GM20431 (cell line): ENCODE measurements around the gene SEC62.

ENCODE experiments used
- in situ Hi-C: fragments of 300-500 bp; cut with MseI, MboI; formaldehyde crosslinking; loops from one replicate; pipeline ENCODE4 v1.15.0; 2020; ENCODE audit warnings: low sequenced_read_pairs; ENCODE audit not compliant: unreplicated experiment

Gene SEC62, protein sequence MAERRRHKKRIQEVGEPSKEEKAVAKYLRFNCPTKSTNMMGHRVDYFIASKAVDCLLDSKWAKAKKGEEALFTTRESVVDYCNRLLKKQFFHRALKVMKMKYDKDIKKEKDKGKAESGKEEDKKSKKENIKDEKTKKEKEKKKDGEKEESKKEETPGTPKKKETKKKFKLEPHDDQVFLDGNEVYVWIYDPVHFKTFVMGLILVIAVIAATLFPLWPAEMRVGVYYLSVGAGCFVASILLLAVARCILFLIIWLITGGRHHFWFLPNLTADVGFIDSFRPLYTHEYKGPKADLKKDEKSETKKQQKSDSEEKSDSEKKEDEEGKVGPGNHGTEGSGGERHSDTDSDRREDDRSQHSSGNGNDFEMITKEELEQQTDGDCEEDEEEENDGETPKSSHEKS

DNA sequence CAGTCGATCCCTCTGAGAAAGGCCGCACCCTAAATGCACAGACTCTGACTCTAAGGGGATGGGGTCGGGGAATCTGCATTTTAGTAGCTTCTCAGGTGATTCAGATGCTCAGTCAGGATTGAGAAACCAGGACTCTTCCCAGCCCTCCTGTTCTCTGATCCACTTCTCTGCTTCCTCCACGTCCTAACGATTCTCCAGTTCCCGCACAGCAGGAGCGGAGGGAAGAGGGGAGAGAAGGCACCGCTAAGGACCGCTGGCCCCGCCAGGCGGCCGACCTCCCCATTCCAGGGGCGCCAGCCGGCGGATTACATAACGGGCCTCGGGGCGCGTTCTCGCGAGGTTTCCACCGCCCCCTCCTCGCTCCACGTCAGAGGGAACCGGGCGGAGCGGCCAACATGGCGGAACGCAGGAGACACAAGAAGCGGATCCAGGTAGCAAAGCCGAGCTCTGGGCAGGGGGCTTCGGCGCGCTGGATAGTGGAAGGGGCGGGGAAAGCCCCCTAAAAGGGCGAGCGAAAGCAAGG is at the start of gene SEC62:
TSS of gene SEC62 (plus strand) at position 380 of the 523 bp plus-strand sequence. CDS start at position 396, 16 bp downstream.
- in situ Hi-C loops: no loop called here

DNA sequence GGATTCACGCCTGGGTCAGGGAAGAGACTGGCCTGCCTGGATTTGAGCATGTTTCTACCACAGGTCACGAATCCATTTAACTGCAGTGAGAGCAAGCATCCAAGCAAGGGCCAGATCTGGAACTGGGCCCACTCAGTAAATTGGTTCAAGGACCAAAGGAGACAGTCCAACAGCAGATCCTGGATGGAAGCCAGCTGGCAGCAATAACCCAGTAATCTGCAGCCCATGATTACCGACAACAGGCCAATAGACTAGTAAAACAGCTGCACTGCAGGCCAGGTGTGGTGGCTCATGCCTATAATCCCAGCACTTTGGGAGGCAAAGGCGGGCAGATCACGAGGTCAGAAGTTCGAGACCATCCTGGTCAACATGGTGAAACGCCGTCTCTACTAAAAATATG is 43.4 kb upstream of the SEC62 start:
- in situ Hi-C loops: no loop called here

DNA sequence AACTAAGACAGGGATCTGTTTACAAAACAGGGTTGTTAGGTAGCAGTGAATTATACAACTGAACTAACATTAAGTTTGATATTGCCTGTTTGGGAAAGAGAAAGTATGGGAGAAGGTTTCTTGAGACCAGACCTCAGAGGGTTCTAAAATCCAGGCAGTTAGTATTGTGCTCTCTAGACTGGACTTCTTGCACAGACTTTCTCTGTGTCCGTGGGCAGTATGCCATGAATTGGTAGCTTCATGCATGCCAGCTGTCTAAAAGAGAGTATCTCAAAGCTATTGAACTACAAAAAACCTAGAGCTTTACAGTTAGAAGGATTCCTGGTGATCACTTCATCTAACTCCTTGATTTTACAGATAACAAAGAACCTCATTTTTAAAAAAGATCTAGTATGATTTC is 42.8 kb upstream of the SEC62 start:
- in situ Hi-C loops: no loop called here

DNA sequence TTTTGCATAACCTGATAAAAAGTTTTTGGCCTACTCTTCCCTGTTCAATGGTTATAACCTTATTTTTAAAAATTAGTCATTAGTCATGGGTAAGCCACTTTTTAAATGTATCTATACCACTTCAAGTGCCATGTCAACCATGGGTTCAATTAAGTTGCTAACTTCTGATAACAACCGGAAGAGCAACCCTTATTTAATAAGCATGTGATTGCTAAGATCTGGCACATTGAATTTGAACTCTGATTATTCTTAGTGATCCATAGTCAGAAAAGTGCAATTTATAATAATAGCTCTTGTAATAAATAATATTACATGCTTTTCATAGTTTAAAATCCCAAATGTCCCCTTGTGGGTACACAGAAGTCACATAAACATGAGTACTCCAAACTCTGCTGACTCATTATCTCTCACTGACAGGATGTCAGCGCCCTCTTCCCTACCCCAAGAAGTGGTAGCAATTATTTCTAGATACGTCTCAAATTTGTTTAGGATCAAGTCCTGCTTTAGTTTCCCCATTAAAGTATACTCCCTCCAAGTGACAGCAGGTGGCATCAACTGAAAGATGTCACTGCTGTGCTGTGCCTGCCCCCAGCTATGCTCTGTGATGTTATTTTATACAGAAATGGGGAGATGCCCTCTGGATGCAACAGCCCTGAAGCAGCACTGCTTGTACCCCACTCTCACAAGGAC is 36.6 kb upstream of the SEC62 start:
- in situ Hi-C loops: no loop called here

DNA sequence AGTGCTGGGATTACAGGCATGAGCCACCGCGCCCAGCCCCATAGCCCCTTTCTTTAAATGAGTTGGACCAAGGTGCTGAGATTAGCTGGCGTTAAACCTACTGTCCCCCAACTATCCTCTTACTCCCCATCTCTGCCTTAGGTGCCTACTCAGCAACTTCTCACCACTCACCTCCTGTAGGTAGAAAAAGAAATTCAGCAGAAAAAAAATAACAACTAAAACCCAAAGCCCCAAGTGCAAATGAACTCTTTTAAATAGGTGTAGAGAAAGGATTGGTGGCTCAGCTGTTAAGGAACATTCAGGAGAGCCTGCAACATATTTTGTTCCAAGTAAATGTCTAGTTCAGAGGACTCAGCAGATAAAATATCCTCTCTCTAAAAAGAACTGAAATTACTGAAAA is 35.8 kb upstream of the SEC62 start:
- in situ Hi-C loops: no loop called here

DNA sequence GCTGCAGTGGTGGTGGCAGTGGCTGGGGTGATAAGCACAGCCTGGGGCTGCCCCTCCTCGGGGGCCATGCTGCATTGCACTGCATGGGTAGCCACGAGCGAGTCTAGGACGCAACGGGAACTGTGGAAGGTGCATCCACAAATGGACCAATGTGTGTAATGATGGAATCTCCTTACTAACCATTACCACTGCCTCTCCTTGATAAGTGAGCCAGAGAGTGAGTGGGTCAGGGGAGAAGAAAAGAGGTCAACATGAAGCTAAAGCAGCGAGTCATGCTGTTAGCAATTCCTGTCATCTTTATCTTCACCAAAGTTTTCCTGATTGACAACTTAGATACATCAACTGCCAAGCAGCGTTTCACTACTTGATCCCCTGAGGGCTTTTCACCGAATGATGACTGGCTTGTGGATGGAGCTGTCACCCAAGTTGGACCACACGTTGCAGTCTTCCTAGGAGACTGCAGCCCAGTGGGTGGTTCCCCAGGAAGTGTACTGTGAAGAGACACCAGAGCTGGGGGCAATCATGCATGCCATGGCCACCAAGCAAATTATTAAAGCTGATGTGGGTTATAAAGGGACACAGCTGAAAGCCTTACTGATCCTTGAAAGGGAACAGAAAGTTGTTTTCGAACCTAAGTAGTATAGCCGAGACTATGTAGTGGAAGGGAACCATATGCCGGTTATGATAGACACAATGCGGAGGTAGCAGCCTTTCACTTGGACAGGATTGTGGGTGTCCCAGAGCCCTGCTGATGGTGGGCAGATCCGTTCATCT is 34.7 kb upstream of the SEC62 start:
- in situ Hi-C loops: no loop called here

DNA sequence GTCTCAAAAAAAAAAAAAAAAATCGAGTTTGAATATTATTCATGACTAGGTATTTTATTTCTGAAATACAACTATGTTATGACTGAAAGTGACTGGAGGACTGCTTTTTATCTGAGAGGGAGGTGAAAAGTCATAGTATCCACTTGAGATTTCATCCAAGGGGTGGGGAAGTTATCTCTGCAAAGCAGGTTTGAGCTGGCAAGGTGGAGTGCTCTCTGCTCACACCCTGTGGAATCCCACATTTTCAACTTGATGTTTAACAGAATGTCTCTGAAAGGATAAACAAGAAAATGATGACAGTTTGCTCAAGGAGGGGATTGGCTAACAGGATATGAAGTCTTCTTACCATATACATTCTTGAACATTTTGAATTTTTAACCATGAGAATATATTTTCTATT is 27.3 kb upstream of the SEC62 start:
- in situ Hi-C loops: no loop called here

DNA sequence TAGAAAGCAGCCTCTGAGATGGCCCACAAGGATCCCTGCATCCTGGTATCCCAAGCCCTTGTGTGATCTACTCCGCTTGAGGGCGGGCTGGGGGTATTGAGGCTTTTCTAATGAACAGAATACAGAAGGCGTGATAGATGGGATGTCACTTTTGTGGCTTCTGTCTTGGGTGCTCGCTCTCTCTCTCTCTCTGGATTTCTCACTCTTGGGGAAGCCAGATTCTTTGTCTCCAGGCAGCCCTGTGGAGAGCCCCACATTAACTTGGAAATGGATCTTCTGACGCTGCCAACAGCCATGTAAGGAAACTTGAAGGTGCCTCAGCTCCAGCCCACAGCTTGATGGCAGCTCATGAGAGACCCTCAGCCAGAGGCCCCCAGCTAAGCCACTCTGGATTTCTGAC is 26.9 kb upstream of the SEC62 start:
- in situ Hi-C loops: no loop called here

DNA sequence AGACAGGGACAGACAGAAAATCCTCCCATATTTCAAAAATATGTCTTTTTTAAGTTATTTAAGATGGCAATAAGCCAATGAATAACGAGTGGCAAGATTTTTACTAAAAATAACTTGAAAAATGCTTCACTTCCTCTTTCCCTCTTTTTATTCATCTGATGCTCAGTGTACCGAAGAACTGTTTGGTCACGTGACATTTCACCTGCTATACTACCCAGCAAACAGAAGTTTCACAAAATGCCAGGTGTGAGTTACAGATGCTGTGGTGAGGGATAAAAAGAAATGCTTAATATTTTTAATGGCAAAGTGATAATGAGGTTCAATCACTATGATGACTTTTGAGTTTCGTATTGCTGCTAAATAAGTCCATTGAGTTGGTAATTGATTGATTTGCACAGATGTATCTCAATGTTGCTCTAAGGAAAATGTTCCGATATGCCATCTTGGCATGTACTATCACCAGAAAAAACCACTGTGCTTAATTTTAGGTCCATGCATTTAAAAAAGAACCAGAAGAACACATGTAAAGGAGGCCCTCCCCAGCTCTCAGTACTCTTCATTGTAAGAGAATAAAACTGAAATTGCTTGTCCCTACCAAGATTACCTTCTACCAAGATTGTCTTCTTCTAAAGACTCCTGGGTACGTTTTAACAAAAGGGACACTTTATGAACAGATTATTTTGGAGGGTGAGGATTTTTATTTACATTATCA is 26.0 kb upstream of the SEC62 start:
- in situ Hi-C loops: no loop called here

DNA sequence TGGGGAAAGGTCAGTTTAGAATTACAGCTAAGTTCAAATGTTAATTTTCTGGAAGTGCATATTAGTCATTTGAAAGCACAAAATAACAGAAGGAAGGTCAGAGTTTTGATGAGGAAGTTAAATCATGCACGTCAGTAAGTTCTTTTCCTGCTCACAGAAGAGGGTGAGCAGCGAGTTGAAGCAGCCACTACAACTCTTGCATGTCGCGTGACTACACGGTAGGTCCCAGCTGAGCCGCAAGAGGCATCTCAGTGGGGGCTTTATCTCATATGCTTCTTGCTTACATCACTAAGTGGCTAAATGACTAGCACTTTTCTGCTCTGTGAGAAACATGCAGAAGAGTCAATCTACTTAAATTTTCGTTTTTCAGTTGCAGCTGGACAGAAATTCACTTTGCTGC is 21.3 kb upstream of the SEC62 start:
- in situ Hi-C loops: no loop called here

DNA sequence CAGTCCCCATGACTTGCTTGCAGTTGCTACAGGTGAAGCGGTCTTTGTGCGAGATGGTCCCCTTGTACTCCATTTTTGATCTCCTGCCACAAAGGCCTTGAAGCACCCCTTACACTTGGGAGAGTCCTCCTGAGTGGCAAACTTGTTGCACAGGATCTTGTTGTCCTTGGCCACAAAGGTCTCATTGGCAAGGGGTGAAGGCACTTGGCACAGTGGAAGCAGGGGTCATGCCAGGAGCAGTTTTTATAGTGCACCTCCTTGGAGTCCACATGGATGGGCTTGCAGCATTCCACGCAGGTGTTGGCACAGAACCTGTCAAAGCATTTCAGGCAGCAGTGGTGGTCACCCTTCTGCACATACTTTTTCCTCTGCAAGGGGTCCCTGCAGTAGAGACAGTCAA is 20.3 kb upstream of the SEC62 start:
- in situ Hi-C loops: no loop called here

DNA sequence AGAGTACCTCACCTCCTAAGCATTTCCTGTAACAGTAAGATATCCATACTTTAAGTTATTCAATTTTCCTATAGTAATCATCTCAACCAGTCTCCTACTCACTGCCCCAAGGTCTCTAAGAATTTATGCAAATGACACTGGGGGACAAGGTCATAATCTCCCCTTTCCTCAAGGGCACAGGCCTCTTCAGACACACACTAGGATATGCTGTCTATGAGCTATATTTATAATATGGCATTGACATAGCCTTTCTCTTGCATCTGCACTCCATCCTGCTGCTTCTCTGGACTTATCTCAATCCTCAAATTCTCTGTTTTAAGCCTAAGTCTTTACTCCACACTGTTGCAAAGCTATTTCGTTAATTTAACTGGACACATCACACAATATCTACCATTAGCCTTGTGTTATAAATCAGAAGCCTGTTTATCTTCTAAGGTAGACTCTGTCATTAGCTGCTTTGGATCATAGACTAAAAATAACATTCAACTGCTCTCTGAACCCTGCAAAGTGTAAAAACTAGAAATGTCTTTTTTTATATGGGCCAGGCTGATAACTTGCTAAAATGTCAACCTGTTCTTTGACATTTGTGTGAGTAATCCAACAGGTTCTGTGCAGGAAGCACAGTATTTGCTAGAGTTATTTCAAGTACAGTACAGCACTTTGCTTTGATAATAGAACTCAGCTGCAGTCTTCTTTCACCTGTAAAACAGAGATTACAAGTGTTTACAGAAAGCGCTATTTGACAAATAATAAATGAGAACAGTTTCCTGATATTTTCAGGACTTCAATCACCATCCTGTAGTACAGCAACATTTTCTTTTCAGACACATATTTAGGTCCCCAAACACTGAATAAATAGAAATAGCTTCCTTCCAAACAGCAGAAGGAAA is 17.8 kb upstream of the SEC62 start:
- in situ Hi-C loops: no loop called here

DNA sequence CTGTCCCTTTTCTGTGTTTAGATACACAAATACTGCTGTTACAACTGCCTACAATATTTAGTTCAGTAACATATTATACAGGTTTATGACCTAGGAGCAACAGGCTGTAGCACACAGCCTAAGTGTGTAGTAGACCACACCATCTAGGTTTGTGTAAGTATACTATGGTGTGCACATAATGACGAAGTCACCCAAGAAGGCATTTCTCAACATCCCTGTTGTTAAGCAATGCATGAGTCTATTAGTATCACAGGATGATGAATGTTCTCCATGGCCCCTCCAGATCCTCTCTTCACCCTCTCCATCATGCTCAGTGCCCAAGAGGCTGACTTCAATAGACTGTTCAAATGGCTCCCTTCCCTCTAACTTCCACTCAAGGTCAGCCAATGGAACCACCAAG is 14.6 kb upstream of the SEC62 start:
- in situ Hi-C loops: no loop called here

DNA sequence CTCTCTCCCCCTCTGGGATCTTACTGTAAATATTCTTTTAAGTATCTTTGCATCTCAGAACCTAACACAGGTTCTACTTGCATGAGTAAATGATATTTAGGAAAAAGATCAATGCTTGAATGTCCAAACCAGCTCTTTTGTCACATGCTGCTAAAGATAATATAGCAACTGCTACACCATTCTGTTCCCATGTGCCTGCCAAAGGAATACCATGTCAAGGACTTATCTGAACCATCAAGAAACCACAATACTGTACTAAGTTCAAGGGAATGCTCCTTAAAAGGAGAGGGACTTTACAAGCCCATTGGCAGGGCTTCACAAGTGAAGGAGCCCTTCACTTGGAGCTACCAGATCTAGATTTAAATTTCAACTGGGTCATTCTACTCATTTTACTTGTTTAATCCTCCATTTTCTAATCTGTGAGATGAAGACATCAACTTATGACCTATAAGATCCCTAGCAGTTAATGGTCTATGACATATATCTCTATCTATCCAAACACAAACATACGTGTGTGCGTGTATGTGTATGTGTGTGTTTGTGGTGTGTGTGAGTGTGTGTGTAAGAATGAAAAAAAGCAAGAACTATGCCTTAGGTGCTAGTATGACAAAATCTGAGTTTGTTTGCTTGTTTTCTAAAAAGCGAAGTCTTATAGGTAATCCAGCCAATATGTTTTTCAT is 13.0 kb upstream of the SEC62 start:
- in situ Hi-C loops: no loop called here

DNA sequence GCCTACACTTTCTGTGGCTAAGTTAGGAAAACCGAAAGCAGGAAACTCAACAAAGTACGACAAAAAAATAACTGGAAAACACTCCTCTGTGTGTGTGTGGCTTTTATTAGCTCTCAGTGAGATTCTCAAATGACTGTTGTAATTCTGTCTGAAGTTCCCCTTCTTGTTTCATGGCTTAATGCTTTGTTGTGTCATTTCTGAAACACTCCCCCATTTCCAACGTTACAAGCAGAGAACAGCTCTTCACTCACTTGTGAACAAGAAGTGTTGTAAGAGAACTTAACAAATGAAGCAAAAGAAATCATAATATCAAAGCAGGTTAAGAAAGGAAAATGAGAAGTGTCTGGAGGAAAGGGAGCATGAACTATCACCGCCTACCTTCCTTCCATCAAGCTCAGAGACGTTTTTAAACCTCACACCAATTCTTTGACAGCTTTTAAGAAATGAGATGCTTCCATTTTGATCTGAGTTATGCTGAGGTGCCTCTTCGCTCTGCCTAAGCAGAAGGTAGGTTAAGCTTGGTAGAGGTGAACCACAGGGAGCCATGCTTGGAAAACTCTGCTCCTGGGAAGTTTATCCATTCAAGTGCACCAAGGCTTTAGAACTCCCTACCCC is 12.4 kb upstream of the SEC62 start:
- in situ Hi-C loops: no loop called here

DNA sequence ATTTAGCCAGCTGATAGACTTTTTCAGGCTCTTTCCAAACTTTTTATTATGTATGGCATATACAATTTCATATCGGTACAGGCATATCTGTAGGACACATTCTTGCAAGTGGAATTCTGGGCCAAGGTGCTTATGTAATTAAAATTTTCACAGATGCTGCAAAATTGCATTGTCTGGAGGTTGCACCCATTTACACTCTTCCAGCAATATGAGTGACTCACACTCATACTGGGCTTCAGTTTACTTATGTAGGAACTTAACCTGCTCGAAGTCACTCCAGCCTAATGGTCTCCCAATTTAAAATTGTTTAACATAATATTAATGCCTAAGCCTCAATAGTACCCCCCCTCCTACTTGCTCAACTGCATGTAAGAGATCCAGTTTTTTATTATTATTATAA is 11.2 kb upstream of the SEC62 start:
- in situ Hi-C loops: no loop called here

DNA sequence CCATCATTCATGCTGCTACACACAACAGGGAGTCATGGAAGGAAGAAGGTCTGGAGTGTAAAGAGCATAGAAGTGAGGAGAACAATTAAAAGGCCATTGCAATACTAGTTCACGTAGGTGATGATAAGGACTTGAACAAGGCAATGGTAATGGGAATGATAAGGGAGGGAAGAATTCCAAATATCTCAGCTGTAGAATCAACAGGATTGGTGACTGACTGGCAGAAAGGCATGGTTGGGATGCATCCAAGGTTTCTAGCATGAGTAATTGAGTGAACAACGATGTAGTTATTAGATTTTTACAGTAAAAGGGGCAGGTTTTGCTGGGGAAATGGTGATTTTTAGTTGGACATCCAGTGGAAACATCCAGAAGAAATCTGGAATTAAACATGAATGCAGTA is 2.4 kb upstream of the SEC62 start:
- in situ Hi-C loops: no loop called here
